ENCODE data around the gene DMRT2. TPM values are rescaled to one million over a fixed set of nuclear protein-coding genes. Genes with fewer than 3 reads are reported as not detected.
A peak's percentile ranks its signal among the peaks of the same experiment; 100 is the strongest.

DMRT2 gene
- total and polyA plus RNA-seq, 4 donors, result 0.03 TPM; not detected in 3

DNA sequence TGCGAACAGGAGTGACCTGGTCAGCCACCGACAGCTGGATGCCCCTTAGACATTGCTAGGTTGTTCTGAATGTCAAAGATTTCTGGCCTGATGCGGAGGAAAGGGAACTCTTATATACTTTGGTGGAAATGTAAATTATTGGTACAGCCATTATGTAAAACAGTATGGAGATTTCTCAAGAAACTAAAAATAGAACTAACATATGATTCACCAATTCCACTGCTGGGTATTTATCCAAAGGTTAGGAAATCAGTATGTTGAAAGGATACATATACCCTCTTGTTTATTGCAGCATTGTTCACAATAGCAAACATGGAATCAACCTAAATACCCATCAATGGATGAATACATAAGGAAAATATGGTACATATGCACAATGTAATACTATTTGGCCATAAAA, 41.9 kb upstream of the DMRT2 start:
- whole genome bisulfite sequencing, result 90% methylated on average over 3 of the region's 3 CpGs
- Histone ChIP-seq H3K27ac (ENCODE audit: low read depth in 1 of 2, low read length in 2 of 2) (no peak overlapping the region), H3K36me3 (ENCODE audit: control insufficient read depth in 4 of 4, insufficient read depth in 3 of 4, low read depth in 1 of 4, low read length in 3 of 4) (no peaks in the 10 kb centered on the region), H3K4me3 (ENCODE audit: low read depth in 1 of 3, low read length in 3 of 3) (no peak overlapping the region), H3K4me1 (ENCODE audit: control insufficient read depth in 4 of 4, insufficient read depth in 4 of 4, low read length in 3 of 4) (no peaks in the 10 kb centered on the region), H3K27me3 (ENCODE audit: control insufficient read depth in 4 of 4, insufficient read depth in 4 of 4, low read length in 3 of 4) (no peaks in the 10 kb centered on the region), H3K9me3 (ENCODE audit: control insufficient read depth in 4 of 4, low read length in 3 of 4) (no peaks in the 10 kb centered on the region), H3K9ac (ENCODE audit: low read depth in 1 of 2, low read length in 2 of 2) (no peak overlapping the region)
- no peak for DNase-seq (ENCODE audit: low spot score)
- TF ChIP-seq JUND (IDR thresholded peaks at IDR 0.05), result no peak
- TF ChIP-seq, protein P1, sequence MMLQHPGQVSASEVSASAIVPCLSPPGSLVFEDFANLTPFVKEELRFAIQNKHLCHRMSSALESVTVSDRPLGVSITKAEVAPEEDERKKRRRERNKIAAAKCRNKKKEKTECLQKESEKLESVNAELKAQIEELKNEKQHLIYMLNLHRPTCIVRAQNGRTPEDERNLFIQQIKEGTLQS (IDR thresholded peaks at IDR 0.05), result no peak
- TF ChIP-seq, protein P2, sequence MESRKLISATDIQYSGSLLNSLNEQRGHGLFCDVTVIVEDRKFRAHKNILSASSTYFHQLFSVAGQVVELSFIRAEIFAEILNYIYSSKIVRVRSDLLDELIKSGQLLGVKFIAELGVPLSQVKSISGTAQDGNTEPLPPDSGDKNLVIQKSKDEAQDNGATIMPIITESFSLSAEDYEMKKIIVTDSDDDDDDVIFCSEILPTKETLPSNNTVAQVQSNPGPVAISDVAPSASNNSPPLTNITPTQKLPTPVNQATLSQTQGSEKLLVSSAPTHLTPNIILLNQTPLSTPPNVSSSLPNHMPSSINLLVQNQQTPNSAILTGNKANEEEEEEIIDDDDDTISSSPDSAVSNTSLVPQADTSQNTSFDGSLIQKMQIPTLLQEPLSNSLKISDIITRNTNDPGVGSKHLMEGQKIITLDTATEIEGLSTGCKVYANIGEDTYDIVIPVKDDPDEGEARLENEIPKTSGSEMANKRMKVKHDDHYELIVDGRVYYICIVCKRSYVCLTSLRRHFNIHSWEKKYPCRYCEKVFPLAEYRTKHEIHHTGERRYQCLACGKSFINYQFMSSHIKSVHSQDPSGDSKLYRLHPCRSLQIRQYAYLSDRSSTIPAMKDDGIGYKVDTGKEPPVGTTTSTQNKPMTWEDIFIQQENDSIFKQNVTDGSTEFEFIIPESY (IDR thresholded peaks at IDR 0.05), result no peak

DNA sequence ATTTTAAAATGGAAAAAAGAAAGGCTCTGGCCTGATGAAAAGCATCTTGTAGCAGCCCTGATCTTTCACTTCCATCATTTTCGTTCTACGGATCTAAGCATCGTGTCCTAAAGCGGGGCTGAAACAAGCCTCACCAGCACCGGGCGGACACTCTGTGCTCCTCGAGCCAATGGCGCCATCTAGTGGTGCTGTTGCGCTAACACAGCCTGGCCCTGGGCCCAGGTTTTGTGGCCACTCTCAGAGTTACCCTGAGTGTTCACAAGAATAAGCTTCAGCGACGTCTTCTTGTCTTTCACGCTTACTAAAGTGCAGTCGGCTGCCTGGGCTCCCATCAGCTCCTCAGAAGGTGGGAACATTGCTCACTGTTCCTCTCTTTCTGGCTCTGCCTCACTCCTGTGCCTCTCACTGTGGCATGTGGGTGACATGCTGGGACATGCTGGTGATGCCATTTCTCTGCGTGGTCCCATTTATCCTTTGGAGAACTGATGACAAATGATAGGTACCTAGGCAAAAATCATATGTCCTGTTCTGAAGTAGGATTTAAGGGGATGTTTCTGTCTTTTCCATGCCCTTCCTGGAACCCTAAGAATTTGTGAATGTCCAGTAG, 41.0 kb upstream of the DMRT2 start:
- Histone ChIP-seq H3K36me3 (ENCODE audit: control insufficient read depth in 4 of 4, insufficient read depth in 3 of 4, low read depth in 1 of 4, low read length in 3 of 4) (no peaks in the 10 kb centered on the region), H3K4me3 (ENCODE audit: low read depth in 1 of 3, low read length in 3 of 3) (no peak overlapping the region), H3K27me3 (ENCODE audit: control insufficient read depth in 4 of 4, insufficient read depth in 4 of 4, low read length in 3 of 4) (no peaks in the 10 kb centered on the region), H3K9me3 (ENCODE audit: control insufficient read depth in 4 of 4, low read length in 3 of 4) (no peaks in the 10 kb centered on the region), H3K27ac (ENCODE audit: low read depth in 1 of 2, low read length in 2 of 2) (no peak overlapping the region), H3K9ac (ENCODE audit: low read depth in 1 of 2, low read length in 2 of 2) (no peak overlapping the region), H3K4me1 (ENCODE audit: control insufficient read depth in 4 of 4, insufficient read depth in 4 of 4, low read length in 3 of 4) (no peaks in the 10 kb centered on the region)
- DNase-seq (ENCODE audit: low spot score), result peak; percentile 82
- TF ChIP-seq RAD21 (IDR thresholded peaks at IDR 0.05) (peak; percentile 94 to 98), RXRA (IDR thresholded peaks at IDR 0.05) (no peak), HNF4A (conservative IDR thresholded peaks at IDR 0.05) (no peak)
- TF ChIP-seq, protein P3, sequence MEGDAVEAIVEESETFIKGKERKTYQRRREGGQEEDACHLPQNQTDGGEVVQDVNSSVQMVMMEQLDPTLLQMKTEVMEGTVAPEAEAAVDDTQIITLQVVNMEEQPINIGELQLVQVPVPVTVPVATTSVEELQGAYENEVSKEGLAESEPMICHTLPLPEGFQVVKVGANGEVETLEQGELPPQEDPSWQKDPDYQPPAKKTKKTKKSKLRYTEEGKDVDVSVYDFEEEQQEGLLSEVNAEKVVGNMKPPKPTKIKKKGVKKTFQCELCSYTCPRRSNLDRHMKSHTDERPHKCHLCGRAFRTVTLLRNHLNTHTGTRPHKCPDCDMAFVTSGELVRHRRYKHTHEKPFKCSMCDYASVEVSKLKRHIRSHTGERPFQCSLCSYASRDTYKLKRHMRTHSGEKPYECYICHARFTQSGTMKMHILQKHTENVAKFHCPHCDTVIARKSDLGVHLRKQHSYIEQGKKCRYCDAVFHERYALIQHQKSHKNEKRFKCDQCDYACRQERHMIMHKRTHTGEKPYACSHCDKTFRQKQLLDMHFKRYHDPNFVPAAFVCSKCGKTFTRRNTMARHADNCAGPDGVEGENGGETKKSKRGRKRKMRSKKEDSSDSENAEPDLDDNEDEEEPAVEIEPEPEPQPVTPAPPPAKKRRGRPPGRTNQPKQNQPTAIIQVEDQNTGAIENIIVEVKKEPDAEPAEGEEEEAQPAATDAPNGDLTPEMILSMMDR (IDR thresholded peaks at IDR 0.05; ENCODE audit: low read depth, low read length, missing input control), result peak; percentile 98
- 7% methylated on average over 14 of the region's 14 CpGs for WGBS

DNA sequence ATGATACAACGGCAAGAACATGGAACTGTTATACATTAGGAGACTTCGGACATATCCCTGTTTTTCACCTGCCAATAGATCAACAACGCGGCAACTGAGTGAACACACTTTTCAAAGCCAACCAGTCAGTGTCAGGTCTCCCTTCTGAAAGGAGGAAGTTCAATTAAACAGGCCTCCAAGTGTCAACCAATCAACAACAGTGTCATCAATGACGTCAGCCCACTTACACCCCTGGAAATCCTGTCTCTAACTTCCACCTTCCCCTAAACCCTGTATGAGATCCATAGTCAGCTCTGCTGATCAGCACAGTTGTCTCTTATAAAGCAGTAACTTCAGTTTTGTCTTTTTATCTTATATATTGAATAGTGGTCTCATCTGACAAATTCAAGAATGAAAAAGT, 37.1 kb upstream of the DMRT2 start:
- no peak overlapping the region for H3K4me3 ChIP-seq (ENCODE audit: low read depth in 1 of 3, low read length in 3 of 3)
- no peaks in the 10 kb centered on the region for H3K27me3 ChIP-seq (ENCODE audit: control insufficient read depth in 4 of 4, insufficient read depth in 4 of 4, low read length in 3 of 4)
- no peaks in the 10 kb centered on the region for H3K4me1 ChIP-seq (ENCODE audit: control insufficient read depth in 4 of 4, insufficient read depth in 4 of 4, low read length in 3 of 4)
- TF ChIP-seq, protein P2 (IDR thresholded peaks at IDR 0.05), result no peak
- TF ChIP-seq JUND (IDR thresholded peaks at IDR 0.05) (no peak), RAD21 (IDR thresholded peaks at IDR 0.05) (no peak), RXRA (IDR thresholded peaks at IDR 0.05) (no peak), YY1 (IDR thresholded peaks at IDR 0.05) (no peak), FOXA2 (IDR thresholded peaks at IDR 0.05) (no peak), GABPA (IDR thresholded peaks at IDR 0.05 in 1 of 2, conservative IDR thresholded peaks at IDR 0.05 in 1 of 2) (no peak)
- TF ChIP-seq, protein P3 (IDR thresholded peaks at IDR 0.05; ENCODE audit: low read depth, low read length, missing input control), result no peak
- TF ChIP-seq, protein P1 (IDR thresholded peaks at IDR 0.05), result no peak
- no peak for DNase-seq (ENCODE audit: low spot score)
- H3K9ac ChIP-seq (ENCODE audit: low read depth in 1 of 2, low read length in 2 of 2), result no peak overlapping the region
- no peak overlapping the region for H3K27ac ChIP-seq (ENCODE audit: low read depth in 1 of 2, low read length in 2 of 2)
- 72% methylated on average over 5 of the region's 5 CpGs for WGBS
- no peaks in the 10 kb centered on the region for H3K36me3 ChIP-seq (ENCODE audit: control insufficient read depth in 4 of 4, insufficient read depth in 3 of 4, low read depth in 1 of 4, low read length in 3 of 4)
- H3K9me3 ChIP-seq (ENCODE audit: control insufficient read depth in 4 of 4, low read length in 3 of 4), result no peaks in the 10 kb centered on the region
